H9 (cell line): ENCODE results near the gene MCM7. TPM values are rescaled to one million over a fixed set of nuclear protein-coding genes. Genes with fewer than 3 reads are reported as not detected.
A peak's percentile ranks its signal among the peaks of the same experiment; 100 is the strongest.

ENCODE experiments used
- DNase-seq: peaks from one replicate; pipeline ENCODE4 v3.0.0-alpha.2; 2017
- H2AFZ ChIP-seq: one replicate; pipeline ENCODE4 v1.6.1; 2013; ENCODE audit warnings: mild to moderate bottlenecking, low read length, control low read depth, moderate library complexity
- H2AK5ac ChIP-seq: 2 replicates; pipeline ENCODE4 v1.6.1; 2013; ENCODE audit warnings: low read length, control low read depth, mixed read lengths; ENCODE audit not compliant: insufficient read length
- H2BK120ac ChIP-seq: one replicate; pipeline ENCODE4 v1.6.1; 2013; ENCODE audit warnings: low read depth, mild to moderate bottlenecking, low read length, control low read depth, inconsistent platforms; ENCODE audit not compliant: poor library complexity, severe bottlenecking
- H2BK12ac ChIP-seq: 2 replicates; pipeline ENCODE4 v1.6.1; 2013; ENCODE audit warnings: low read length, control low read depth, mixed read lengths, low read depth; ENCODE audit not compliant: insufficient read length
- H2BK15ac ChIP-seq: 2 replicates; pipeline ENCODE4 v1.6.1; 2013; ENCODE audit warnings: low read depth, low read length, control low read depth
- H2BK20ac ChIP-seq: one replicate; pipeline ENCODE4 v1.6.1; 2013; ENCODE audit warnings: low read depth, mild to moderate bottlenecking, low read length, control low read depth, inconsistent platforms; ENCODE audit not compliant: poor library complexity, severe bottlenecking
- H2BK5ac ChIP-seq: 2 replicates; pipeline ENCODE4 v1.6.1; 2013; ENCODE audit warnings: low read length, control low read depth, mixed read lengths; ENCODE audit not compliant: insufficient read length
- H3K14ac ChIP-seq: 2 replicates; pipeline ENCODE4 v1.6.1; 2013; ENCODE audit warnings: low read length, control low read depth; ENCODE audit not compliant: insufficient read depth
- H3K18ac ChIP-seq: 2 replicates; pipeline ENCODE4 v1.6.1; 2013; ENCODE audit warnings: low read depth, mild to moderate bottlenecking, mixed read lengths, low read length, control low read depth; ENCODE audit not compliant: insufficient read length
- H3K23ac ChIP-seq: 2 replicates; pipeline ENCODE4 v1.6.1; 2013; ENCODE audit warnings: low read length, control low read depth, mixed read lengths, low read depth; ENCODE audit not compliant: insufficient read length
- H3K23me2 ChIP-seq: 2 replicates; pipeline ENCODE4 v1.6.1; 2013; ENCODE audit warnings: low read depth, mild to moderate bottlenecking, mixed read lengths, low read length, control low read depth; ENCODE audit not compliant: insufficient read length, poor library complexity, severe bottlenecking
- H3K27ac ChIP-seq: 2 replicates; pipeline ENCODE4 v1.5.1; 2013; ENCODE audit warnings: low read length, control low read depth, mixed read lengths, low read depth; ENCODE audit not compliant: insufficient read length
- H3K27me3 ChIP-seq: 2 replicates; pipeline ENCODE4 v1.6.1; 2013; ENCODE audit warnings: low read length, control low read depth, inconsistent platforms; ENCODE audit not compliant: insufficient read depth
- H3K4ac ChIP-seq: 2 replicates; pipeline ENCODE4 v1.6.1; 2013; ENCODE audit warnings: low read depth, mild to moderate bottlenecking, control low read depth, inconsistent platforms, low read length, moderate library complexity
- H3K4me1 ChIP-seq: 2 replicates; pipeline ENCODE4 v1.6.1; 2013; ENCODE audit warnings: low read length, control low read depth, inconsistent platforms; ENCODE audit not compliant: insufficient read depth
- H3K4me2 ChIP-seq: 2 replicates; pipeline ENCODE4 v1.6.1; 2013; ENCODE audit warnings: low read length, control low read depth, mixed read lengths; ENCODE audit not compliant: insufficient read length, insufficient read depth
- H3K56ac ChIP-seq: 2 replicates; pipeline ENCODE4 v1.6.1; 2013; ENCODE audit warnings: low read depth, mild to moderate bottlenecking, mixed read lengths, low read length, control low read depth; ENCODE audit not compliant: insufficient read length
- H3K79me1 ChIP-seq: 2 replicates; pipeline ENCODE4 v1.6.1; 2013; ENCODE audit warnings: low read depth, mild to moderate bottlenecking, moderate library complexity, low read length, control low read depth, inconsistent platforms; ENCODE audit not compliant: insufficient read depth, poor library complexity, severe bottlenecking
- H3K79me2 ChIP-seq: 2 replicates; pipeline ENCODE4 v1.6.1; 2013; ENCODE audit warnings: low read length, control low read depth, inconsistent platforms; ENCODE audit not compliant: insufficient read depth
- H3K9ac ChIP-seq: 2 replicates; pipeline ENCODE4 v1.6.1; 2013; ENCODE audit warnings: low read length, control low read depth, mixed read lengths; ENCODE audit not compliant: insufficient read length; ENCODE audit errors: extremely low read depth
- H3K9me3 ChIP-seq: one replicate; pipeline ENCODE4 v1.6.1; 2013; ENCODE audit warnings: low read depth, low read length, inconsistent platforms; ENCODE audit not compliant: control insufficient read depth
- H3T11ph ChIP-seq: one replicate; pipeline ENCODE4 v1.6.1; 2013; ENCODE audit warnings: mild to moderate bottlenecking, low read length, control low read depth, inconsistent platforms
- H4K20me1 ChIP-seq: one replicate; pipeline ENCODE4 v1.6.1; 2013; ENCODE audit not compliant: control insufficient read depth, insufficient read length, insufficient read depth
- H4K5ac ChIP-seq: 2 replicates; pipeline ENCODE4 v1.6.1; 2013; ENCODE audit warnings: low read depth, mild to moderate bottlenecking, mixed read lengths, low read length, control low read depth; ENCODE audit not compliant: insufficient read length
- H4K8ac ChIP-seq: replicated peaks from 2 replicates; pipeline ENCODE4 v1.6.1; 2013; ENCODE audit warnings: low read length, control low read depth, mixed read lengths, low read depth; ENCODE audit not compliant: insufficient read length
- H4K91ac ChIP-seq: 2 replicates; pipeline ENCODE4 v1.6.1; 2013; ENCODE audit warnings: low read depth, mild to moderate bottlenecking, moderate library complexity, mixed read lengths, low read length, control low read depth; ENCODE audit not compliant: insufficient read length
- H3K27ac Mint-ChIP-seq, 3 experiments: 2 replicates in 2 of 3; 3 replicates in 1 of 3; pipeline ENCODE4 v1.8.0; 2020 to 2021; ENCODE audit warnings: mixed read lengths in 3 of 3, mild to moderate bottlenecking in 1 of 3, moderate library complexity in 1 of 3
- H3K27me3 Mint-ChIP-seq: 2 replicates; pipeline ENCODE4 v1.8.0; 2021; ENCODE audit warnings: low read depth, mild to moderate bottlenecking, moderate library complexity, mixed read lengths
- H3K36me3 Mint-ChIP-seq, 3 experiments: 2 replicates in 2 of 3; 3 replicates in 1 of 3; pipeline ENCODE4 v1.8.0; 2020 to 2021; ENCODE audit warnings: low read depth in 3 of 3, mixed read lengths in 3 of 3; ENCODE audit not compliant: insufficient read depth in 1 of 3
- H3K4me1 Mint-ChIP-seq, 2 experiments: 2 replicates each; pipeline ENCODE4 v1.8.0; 2020; ENCODE audit warnings: mixed read lengths in 2 of 2
- H3K4me3 Mint-ChIP-seq, 2 experiments: 2 replicates in 1 of 2; 3 replicates in 1 of 2; pipeline ENCODE4 v1.8.0; 2020 to 2021; ENCODE audit warnings: mild to moderate bottlenecking in 2 of 2, mixed read lengths in 2 of 2, moderate library complexity in 1 of 2
- H3K9me3 Mint-ChIP-seq, 2 experiments: 2 replicates in 1 of 2; 3 replicates in 1 of 2; pipeline ENCODE4 v1.8.0; 2020; ENCODE audit warnings: mild to moderate bottlenecking in 2 of 2, mixed read lengths in 2 of 2, moderate library complexity in 1 of 2
- WGBS: extraction: QIAGEN DNeasy Blood & Tissue Kit; methylation state at CpG from one replicate; pipeline ENCODE4 v1.1.7; 2013; ENCODE audit warnings: missing lambda C conversion rate, low lambda C conversion rate, mixed read lengths; ENCODE audit not compliant: insufficient read length; ENCODE audit errors: extremely low coverage; 5-methylcytosine and 5-hydroxymethylcytosine counted together
- total RNA-seq: library from RNA; stranded (reverse); gene quantifications from 2 replicates; pipeline ENCODE4 v1.2.1, GENCODE V29; 2021
- TF ChIP-seq, protein P1 (sequence below): fragments of 200-600 bp; sonication (generic); conservative IDR thresholded peaks from 3 replicates; pipeline ENCODE4 v1.8.0; 2021; ENCODE audit warnings: antibody characterized with exemption, mild to moderate bottlenecking

Gene MCM7
- total RNA-seq, 1 experiment from 2014 or later, result 390 TPM

DNA sequence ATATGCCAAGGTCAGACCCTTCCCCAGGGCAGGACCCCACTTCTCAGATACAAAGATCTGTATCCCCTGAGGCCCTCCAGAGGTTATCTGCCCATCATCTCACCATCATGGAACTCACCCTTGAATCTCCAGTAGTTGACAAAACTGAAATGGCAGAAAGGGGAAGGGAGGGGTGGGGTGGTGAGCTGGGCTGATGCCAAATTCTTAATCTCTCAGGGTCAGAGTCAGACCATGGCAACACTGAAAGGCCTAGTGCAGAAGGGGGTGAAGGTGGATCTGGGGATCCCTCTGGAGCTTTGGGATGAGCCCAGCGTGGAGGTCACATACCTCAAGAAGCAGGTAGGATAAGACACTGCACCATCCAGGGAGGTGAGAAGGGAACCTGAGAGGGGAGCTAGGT, 21.4 kb upstream of the MCM7 start:
- Histone ChIP-seq H4K20me1 (no peaks in the 10 kb centered on the region), H2BK20ac (no peak overlapping the region), H3K4ac (no peak overlapping the region), H3K9me3 (no peaks in the 10 kb centered on the region), H4K91ac (no peak overlapping the region), H3K27ac (no peak overlapping the region), H3K79me2 (no peaks in the 10 kb centered on the region), H3K4me2 (no peak overlapping the region), H3K23me2 (peaks cover 15% of the 10 kb centered on the region), H2BK120ac (no peak overlapping the region), H3K4me1 (no peaks in the 10 kb centered on the region), H2BK12ac (no peak overlapping the region), H3K27me3 (no peaks in the 10 kb centered on the region), H3K9ac (no peak overlapping the region), H2AK5ac (no peak overlapping the region), H3K23ac (no peak overlapping the region), H3K18ac (no peak overlapping the region), H2BK5ac (no peak overlapping the region), H2AFZ (no peak overlapping the region), H3T11ph (no peak overlapping the region), H4K5ac (no peak overlapping the region), H3K79me1 (no peaks in the 10 kb centered on the region), H3K56ac (no peak overlapping the region), H3K14ac (no peak overlapping the region), H2BK15ac (no peak overlapping the region), H4K8ac (no peak overlapping the region)
- Mint-ChIP-seq H3K27me3 (no peaks in the 10 kb centered on the region; the same call in 1 of the 2 replicates), H3K27ac (peak overlapping the region in 2 of 3 experiments; percentile 61 to 86; a peak in 3 of 7 replicates), H3K4me1 (peaks cover 12 to 21% of the 10 kb centered on the region in 2 experiments), H3K36me3 (peaks cover 6 to 14% (median 9%) of the 10 kb centered on the region in 3 experiments; a peak in 4 of 7 replicates), H3K9me3 (no peaks in the 10 kb centered on the region), H3K4me3 (peak overlapping the region in 1 of 2 experiments; percentile 40; a peak in 1 of 5 replicates)
- no CpG with 5 or more reads among the region's 1 CpG for WGBS
- TF ChIP-seq, protein P1, sequence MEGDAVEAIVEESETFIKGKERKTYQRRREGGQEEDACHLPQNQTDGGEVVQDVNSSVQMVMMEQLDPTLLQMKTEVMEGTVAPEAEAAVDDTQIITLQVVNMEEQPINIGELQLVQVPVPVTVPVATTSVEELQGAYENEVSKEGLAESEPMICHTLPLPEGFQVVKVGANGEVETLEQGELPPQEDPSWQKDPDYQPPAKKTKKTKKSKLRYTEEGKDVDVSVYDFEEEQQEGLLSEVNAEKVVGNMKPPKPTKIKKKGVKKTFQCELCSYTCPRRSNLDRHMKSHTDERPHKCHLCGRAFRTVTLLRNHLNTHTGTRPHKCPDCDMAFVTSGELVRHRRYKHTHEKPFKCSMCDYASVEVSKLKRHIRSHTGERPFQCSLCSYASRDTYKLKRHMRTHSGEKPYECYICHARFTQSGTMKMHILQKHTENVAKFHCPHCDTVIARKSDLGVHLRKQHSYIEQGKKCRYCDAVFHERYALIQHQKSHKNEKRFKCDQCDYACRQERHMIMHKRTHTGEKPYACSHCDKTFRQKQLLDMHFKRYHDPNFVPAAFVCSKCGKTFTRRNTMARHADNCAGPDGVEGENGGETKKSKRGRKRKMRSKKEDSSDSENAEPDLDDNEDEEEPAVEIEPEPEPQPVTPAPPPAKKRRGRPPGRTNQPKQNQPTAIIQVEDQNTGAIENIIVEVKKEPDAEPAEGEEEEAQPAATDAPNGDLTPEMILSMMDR, result no peak
- DNase-seq, result no peak
